AML-193 (cell line): ENCODE measurements around the gene CREBBP.
A peak's percentile ranks its signal among the peaks of the same experiment; 100 is the strongest.

Experiments used
- DNase-seq, 2 experiments: peaks; one replicate each; lab custom pipeline; 2025; lab: John Stamatoyannopoulos, UW

Gene CREBBP

DNA sequence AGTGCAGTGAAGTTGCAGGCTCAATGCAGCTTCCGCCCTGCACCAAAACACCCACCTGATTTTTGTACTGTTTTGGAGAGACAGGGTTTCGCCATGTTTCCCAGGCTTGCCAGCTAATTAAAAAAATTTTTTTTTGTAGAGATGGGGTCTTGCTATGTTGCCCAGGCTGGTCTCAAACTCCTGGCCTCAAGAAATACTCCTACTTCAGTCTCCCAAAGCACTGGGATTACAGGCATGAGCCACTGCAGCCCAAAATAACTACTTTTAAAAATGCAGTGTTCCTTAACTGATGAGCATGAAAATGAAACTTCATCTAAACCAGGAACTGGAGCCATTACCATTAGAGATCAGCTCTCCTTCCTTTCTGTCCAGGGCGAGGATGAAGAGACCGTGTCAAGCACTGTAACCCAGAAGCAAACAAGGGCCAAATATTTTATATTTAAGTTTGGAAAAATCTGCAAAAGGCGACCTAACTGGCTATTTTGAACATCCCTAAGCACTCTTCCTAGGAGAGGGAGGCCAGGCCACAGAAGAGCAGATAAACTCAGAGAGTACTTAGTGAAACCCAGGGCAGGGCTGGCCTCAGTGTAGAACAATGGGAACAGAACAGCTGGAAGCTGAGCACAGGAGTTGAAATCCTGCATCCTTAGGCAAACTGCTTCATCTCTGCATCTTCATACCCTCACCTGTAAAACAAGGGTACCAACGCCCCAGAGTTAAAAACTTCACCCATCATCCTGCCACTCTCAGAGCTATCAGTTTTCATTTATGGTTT, 24.0 kb downstream of the CREBBP start:
- no peak for DNase-seq

DNA sequence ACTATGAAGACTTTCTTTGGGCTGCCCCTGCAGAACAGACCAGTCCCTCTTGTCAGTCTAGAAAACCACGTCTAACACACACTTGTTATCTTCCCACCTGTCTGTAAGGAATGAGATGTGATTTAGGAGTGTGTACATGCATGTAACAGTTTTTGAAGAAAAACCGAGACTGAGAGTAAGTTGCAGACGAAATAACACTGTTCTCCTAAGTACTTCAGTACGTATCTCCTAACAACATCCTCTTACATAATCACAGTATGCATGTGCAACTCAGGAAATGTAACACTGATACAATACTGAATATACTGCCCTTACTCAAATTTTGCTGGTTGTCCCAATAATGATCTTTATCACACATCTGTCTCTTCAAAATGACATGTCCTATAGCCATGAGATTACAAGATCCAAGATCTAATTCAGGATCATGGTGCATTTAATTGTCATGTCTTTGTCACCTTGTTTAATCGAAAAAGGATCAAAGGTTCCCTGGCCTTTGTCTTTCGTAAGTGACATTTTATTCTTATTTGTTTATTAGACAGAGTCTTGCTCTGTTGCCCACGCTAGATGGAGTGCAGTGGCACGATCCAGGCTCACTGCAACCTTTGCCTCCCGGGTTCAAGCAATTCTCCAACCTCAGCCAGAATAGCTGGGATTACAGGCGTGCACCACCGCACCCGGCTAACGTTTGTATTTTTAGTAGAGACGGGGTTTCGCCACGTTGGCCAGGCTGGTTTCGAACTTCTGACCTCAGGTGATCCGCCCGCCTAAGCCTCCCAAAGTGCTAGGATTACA, 25.6 kb downstream of the CREBBP start:
- peak; percentile 72 to 75 for DNase-seq

GRCh38 chr16:3850544-3850899, 30.0 kb downstream of the CREBBP start:
- DNase-seq: no peak

DNA sequence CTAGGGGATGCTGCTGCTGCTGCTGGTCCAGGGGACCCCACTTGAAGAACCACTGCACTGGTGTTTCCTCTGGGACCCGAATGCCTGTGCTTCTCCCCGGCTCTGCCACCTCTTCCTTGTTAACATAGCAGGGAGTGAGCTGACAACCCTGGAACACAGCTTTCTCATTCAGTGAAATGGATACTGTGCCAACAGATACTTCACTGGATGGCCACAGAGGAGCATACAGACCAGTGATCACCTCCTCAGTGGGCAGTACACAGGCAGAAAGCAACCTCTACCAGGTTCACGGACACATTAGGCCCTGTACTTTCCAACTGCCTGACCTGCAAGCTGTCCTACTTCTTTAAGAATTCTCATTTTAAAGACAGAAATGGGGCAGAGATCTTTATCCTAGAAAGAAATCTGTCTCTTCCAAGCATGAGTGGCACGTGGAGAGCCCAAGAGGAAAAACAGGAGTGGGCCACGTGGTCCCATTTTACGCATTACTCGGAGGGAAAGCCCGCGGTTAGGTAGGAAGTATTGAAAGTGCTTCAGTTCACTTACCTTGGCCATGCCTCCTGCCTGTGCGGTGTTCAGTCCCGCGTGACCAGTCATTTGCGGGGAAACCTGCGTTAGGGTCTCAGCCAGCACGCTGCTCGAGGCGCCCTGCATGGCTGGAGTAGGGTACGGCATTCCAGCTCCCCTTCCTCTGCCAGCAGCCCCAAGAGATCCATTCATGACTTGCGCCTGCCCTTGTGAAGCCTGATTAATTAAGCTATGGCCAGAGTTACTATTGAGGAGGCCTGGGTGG, 30.6 kb downstream of the CREBBP start:
- DNase-seq: no peak

DNA sequence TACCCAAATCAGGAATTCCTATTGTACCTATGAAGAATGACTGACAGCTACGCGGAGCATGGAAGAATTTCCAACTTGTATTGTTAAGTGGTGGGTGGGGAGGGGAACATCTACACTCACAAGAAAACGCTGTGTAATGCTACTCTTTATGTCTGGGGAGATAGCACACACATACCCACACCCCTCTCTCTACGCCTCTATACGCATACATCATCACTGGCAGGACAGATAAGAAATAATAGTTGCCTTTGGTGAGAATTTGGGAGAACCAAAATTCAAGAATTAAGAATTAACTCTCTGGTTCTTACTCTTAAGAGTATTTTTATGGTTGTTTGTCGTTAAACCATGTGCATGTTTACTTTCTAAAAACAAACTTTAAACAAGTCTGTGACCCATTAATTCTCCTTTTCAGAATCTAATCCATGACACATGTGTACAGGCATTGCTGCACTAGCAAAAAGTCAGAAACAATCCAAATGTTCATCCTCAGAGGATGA, 33.9 kb downstream of the CREBBP start:
- no peak for DNase-seq

DNA sequence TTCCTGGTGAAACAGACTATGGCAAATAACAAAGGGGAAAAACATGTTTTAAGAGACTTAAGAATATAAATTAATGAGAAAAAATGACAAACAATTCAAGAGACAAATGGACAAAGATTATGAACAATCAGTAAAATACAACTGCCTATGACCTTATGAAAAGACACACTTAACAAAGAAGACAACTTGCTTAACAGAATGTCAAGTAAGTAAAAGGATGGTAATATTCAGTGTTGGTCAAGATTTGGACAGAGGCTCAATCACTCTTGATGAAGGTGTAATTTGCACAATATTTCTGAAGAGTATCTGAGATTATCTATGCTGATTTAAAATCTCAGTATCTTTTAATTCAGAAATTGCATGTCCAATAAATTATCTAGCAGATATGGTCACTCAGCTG, 34.4 kb downstream of the CREBBP start:
- no peak for DNase-seq

GRCh38 chr16:3842994-3843393, 37.5 kb downstream of the CREBBP start:
- peak; percentile 25 to 43 for DNase-seq

- DNase-seq: no peak
These were observed 38.6 kb downstream of the CREBBP start for GRCh38 chr16:3841729-3842508.

DNA sequence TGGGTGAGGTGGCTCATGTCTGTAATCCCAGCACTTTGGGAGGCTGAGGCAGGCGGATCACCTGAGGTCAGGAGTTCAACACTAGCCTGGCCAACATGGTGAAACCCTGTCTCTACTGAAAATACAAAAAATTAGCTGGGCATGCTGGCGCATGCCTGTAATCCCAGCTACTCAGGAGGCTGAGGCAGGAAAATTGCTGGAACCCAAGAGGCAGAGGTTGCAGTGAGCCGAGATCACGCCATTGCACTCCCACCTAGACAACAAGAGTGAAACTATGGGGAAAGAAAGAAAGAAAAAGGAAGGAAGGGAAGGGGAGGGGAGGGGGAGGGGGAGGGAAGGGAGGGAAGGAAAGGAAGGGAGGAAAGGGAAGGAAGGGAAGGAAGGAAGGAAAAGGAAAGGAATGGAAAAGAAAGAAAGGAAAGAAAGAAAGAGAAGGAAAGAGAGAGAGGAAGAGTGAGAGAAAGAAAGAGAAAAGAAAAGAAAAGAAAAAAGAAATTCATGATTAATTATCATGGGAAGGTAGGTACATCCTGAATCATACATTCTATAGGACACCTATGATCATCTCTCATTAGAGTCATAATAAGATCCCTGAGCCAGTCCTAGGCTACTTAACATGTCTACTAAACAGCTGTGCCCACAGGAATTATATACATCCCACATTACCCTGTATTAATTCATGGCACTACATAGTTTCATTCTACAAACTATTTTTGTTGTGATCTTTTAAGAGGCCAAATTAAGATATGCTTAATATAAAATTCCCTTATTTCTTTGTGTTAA, 40.9 kb downstream of the CREBBP start:
- DNase-seq: no peak

DNA sequence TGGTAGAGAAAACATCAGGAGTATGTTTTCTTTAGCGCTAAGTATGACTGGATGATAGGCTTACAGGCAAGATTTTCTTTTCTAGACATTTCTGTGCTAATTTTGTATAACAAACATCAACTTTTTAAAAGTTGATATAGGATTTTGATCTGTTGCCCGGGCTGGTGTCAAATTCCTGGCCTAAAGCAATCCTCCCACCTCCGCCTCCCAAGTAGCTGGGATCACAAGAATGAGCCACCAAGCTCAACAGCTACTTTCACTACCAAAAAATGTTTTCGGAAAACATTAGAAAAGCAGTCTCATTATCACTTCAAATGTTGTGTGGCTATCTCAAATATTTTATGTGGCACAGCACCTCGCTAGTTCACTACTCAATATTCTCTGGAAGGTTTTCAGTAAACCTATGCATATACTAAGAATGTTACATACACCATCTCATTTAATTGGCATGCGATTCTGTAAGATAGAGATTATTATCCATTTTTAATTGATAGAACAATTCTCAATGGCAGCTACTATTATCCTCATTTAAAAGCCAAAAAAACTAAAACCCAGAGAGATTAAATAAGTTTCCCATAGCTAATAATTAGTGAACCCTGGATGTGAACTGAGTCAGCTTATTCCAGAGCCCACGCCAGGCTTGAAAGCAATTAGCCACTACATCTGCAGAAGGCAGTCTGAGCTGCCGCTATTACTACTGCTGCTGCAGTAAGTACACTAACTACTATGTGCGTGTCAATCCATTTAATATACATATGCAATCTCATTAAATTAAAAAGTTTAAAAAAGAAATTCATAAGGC, 41.7 kb downstream of the CREBBP start:
- DNase-seq: no peak

- DNase-seq: no peak
These were observed 42.5 kb downstream of the CREBBP start for GRCh38 chr16:3837851-3838586.

GRCh38 chr16:3836641-3837040, 43.9 kb downstream of the CREBBP start:
- no peak for DNase-seq

GRCh38 chr16:3835089-3835602, 45.4 kb downstream of the CREBBP start:
- DNase-seq: no peak

DNA sequence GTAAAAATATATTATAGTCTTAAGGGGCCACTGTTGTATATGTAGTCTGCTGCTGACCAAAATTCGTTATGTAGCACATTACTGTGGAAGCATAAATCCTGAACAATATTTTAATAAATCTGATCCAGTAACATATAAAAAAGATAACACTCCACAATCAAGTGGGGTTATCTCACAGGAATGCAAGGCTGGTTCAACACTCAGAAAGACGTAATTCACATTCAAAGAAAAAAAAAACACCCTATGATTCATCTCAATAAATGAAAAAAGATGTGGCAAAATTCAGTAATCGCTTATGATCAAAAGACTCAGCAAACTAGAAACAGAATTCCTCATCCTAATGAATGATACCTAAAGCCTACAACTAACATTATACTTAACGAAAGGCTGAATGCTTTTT, 47.8 kb downstream of the CREBBP start:
- DNase-seq: no peak

DNA sequence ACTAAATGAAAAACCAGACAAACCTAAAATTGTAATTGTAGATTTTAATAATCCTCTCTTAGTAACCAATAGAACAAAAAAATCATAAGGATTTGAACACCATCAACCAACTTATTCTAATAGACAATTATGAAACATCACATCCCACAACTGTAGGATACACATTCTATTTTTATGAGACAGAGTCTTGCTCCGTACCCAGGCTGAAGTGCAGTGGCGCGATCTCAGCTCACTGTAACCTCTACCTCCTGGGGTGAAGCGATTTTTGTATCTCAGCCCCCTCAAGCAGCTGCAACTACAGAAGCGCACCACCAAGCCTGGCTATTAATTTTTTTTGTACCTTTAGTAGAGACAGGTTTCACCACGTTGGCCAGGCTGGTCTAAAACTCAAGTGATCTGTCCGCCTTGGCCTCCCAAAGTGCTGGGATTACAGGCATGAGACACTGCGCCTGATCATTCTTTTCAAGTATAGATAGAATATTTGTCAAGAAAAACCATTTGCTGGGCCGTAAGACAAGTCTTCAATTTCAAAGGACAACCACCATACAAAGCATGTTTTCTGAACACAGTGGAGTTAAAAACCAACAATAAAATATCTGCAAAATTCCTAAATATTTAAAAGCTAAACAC, 49.8 kb downstream of the CREBBP start:
- no peak for DNase-seq

- no peak for DNase-seq
These were observed 50.6 kb downstream of the CREBBP start for GRCh38 chr16:3829631-3830536.

- DNase-seq: no peak
These were observed 54.6 kb downstream of the CREBBP start for GRCh38 chr16:3825940-3826339.

GRCh38 chr16:3825103-3825502, 55.4 kb downstream of the CREBBP start:
- DNase-seq: no peak
